PFSK-1 (cell line): Measurements from ENCODE around the gene CENPS.

ENCODE experiments used
- FOXP2 ChIP-seq: optimal IDR thresholded peaks from 2 replicates; pipeline ENCODE3; 2011; ENCODE audit warnings: borderline replicate concordance, control low read depth, inconsistent platforms; ENCODE audit not compliant: insufficient read depth; ENCODE audit errors: extremely low read length, extremely low read depth
- POLR2AphosphoS5 ChIP-seq: IDR thresholded peaks from 2 replicates; pipeline ENCODE4 v1.6.1; 2012; ENCODE audit warnings: low read depth, mild to moderate bottlenecking, control low read depth, low read length, moderate library complexity
- REST ChIP-seq, 2 experiments: IDR thresholded peaks; 2 replicates each; pipeline versions ENCODE4 v1.6.1 to v1.8.0; 2011 to 2012; ENCODE audit warnings: low read depth in 2 of 2, low read length in 2 of 2, control low read depth in 1 of 2, inconsistent platforms in 1 of 2, mild to moderate bottlenecking in 1 of 2, moderate library complexity in 1 of 2; ENCODE audit not compliant: insufficient read depth in 1 of 2
- SIN3A ChIP-seq: IDR thresholded peaks from 2 replicates; pipeline ENCODE4 v1.6.1; 2012; ENCODE audit warnings: mild to moderate bottlenecking, low read length, moderate library complexity, borderline replicate concordance; ENCODE audit not compliant: insufficient read depth
- TAF1 ChIP-seq: IDR thresholded peaks from 2 replicates; pipeline ENCODE4 v1.6.1; 2012; ENCODE audit warnings: low read length, control low read depth, borderline replicate concordance; ENCODE audit not compliant: insufficient read depth

Gene CENPS

GRCh38 chr1:10396870-10397269, 33.4 kb upstream of the CENPS start:
- TF ChIP-seq SIN3A (no peak), TAF1 (no peak), REST (IDR thresholded peaks at IDR 0.05; ENCODE audit: insufficient read depth in 1 of 2, low read depth in 2 of 2, low read length in 2 of 2) (no peak), FOXP2 (no peak), POLR2AphosphoS5 (no peak)

DNA sequence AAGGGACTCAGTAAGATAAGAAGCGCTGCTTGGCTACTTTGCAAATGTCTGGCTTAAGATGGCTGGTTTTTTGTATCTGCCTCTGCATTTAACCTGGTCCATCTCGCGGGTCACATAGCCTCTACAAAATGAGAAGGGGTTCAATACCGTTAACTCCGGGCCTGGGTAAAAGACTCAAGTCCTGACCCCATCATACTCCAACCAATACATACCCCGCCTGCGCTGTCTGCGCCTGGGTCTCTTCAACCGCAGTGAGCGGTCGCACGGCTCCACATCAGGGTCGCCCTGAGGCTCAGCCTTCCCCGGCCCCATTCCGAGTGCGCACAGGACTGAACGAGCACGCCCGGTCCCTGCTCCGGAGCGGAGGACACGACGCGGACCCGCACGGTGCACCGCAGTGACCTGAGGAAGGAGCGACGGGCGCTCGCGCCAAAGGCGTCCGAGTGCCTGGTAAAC, 31.9 kb upstream of the CENPS start:
- TF ChIP-seq SIN3A (no peak), POLR2AphosphoS5 (no peak), REST (IDR thresholded peaks at IDR 0.05; ENCODE audit: insufficient read depth in 1 of 2, low read depth in 2 of 2, low read length in 2 of 2) (no peak), TAF1 (no peak), FOXP2 (no peak)

DNA sequence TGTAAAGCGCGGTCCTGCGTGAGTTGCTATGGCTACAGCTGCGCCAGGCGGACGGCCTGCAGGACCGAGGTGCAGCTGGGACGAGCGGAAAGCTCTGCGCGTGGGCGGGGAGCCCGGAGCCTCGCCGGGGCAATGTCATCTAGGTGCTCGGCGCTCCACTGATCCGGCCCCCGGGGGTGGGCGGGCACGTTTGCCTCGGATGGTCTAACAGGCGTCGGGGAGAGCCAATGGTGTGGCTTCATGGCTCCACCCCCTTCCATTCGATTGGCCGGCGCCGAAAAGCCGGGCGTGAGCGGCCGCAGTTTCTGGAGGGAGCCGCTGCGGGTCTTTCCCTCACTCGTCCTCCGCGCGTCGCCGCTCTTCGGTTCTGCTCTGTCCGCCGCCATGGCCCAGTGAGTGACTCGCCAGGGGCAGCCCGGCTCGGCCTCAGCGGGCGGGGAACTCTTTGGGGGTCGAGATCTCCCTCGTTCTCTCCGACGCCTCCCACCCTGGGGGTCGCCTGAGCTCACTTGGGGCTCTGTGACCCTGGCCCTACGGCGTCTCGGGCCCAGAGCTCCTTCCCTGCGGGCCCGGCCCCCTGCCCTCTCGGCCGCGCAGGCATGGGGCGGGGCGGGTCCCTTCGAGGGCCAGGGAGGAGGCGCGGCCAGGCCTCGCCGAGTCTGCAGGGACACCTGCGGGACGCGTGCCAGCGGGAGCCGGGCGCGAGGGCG, 31.3 kb upstream of the CENPS start, which contains the start of gene PGD:
Gene PGD, plus strand, starts transcription at position 331 of the 710 bp plus-strand sequence. Its CDS starts 54 bp downstream, at position 385.
- TF ChIP-seq TAF1 (0 out of 2 replicates have a peak, but pooled peaks have one; percentile 64), FOXP2 (peak; percentile 7), SIN3A (peak; percentile 64; the same call in 1 of the 2 replicates), REST (IDR thresholded peaks at IDR 0.05; ENCODE audit: insufficient read depth in 1 of 2, low read depth in 2 of 2, low read length in 2 of 2) (no peak), POLR2AphosphoS5 (peak; percentile 80; the same call in 1 of the 2 replicates)

DNA sequence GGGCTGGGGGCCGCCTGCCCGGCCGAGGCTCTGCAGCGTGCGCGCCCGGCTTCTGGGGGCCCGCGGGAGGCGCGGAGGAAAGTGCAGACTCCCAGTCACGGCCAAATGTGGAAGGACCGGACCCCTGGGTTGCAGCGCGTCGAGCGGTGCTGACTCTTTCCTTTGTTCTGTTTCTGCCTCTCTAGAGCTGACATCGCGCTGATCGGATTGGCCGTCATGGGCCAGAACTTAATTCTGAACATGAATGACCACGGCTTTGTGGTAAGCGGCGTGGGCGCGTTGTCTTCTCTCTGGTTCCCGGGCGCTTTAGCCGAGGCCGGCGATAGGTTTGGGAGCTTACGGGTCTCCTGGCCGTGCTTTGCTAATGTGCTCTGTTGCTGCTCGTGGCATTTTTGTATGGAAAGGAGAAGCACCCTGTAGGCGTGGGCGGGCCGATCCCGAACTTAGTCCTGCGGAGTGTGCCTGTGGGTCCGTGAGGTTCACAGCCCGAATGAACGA, 30.7 kb upstream of the CENPS start:
- TF ChIP-seq POLR2AphosphoS5, result no peak
- TF ChIP-seq TAF1, result no peak
- TF ChIP-seq REST (IDR thresholded peaks at IDR 0.05; ENCODE audit: insufficient read depth in 1 of 2, low read depth in 2 of 2, low read length in 2 of 2), result no peak
- no peak; the same call in 1 of the 2 replicates for TF ChIP-seq SIN3A
- no peak for TF ChIP-seq FOXP2
